GM06990 (cell line): ENCODE measurements around the gene UGT1A4.

Experiments
- DNase-seq: peaks from one replicate; pipeline ENCODE4 v3.0.0-alpha.2; 2011; ENCODE audit not compliant: insufficient read length; ENCODE audit errors: extremely low read depth
- H3K27me3 ChIP-seq: replicated peaks from 2 replicates; pipeline ENCODE4 v1.6.0; 2011; ENCODE audit warnings: low read length; ENCODE audit not compliant: control insufficient read depth, insufficient read depth
- H3K36me3 ChIP-seq: 2 replicates; pipeline ENCODE4 v1.5.1; 2011; ENCODE audit warnings: low read length; ENCODE audit not compliant: control insufficient read depth, insufficient read depth
- H3K4me3 ChIP-seq: replicated peaks from 2 replicates; pipeline ENCODE4 v1.5.1; 2011; ENCODE audit warnings: low read depth, mild to moderate bottlenecking, control low read depth, low read length
- TF ChIP-seq, protein P1 (sequence below): IDR thresholded peaks from 2 replicates; pipeline ENCODE4 v1.5.1; 2011; ENCODE audit warnings: low read length, control low read depth, mild to moderate bottlenecking, inconsistent platforms; ENCODE audit not compliant: insufficient read depth, poor library complexity, severe bottlenecking

UGT1A4 gene

DNA sequence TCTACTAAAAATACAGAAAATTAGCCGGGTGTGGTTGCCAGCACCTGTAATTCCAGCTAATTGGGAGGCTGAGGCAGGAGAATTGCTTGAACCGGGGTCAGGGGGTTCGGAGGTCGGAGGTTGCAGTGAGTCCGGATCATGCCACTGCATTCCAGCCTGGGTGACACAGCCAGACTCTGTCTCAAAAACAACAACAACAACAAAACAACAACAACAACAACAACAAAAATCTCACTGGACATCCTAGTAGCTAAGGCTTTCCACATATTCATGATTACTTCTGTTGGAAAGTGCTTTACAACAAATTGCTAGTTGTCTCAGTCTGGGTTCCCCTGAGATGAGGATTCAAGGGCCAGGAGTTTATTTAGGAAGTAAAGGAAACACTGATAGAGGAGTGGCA lies 55.3 kb downstream of the UGT1A4 start:
- DNase-seq, result no peak
- Histone ChIP-seq H3K4me3 (no peak overlapping the region), H3K27me3 (no peaks in the 10 kb centered on the region), H3K36me3 (no peaks in the 10 kb centered on the region)
- TF ChIP-seq, protein P1, sequence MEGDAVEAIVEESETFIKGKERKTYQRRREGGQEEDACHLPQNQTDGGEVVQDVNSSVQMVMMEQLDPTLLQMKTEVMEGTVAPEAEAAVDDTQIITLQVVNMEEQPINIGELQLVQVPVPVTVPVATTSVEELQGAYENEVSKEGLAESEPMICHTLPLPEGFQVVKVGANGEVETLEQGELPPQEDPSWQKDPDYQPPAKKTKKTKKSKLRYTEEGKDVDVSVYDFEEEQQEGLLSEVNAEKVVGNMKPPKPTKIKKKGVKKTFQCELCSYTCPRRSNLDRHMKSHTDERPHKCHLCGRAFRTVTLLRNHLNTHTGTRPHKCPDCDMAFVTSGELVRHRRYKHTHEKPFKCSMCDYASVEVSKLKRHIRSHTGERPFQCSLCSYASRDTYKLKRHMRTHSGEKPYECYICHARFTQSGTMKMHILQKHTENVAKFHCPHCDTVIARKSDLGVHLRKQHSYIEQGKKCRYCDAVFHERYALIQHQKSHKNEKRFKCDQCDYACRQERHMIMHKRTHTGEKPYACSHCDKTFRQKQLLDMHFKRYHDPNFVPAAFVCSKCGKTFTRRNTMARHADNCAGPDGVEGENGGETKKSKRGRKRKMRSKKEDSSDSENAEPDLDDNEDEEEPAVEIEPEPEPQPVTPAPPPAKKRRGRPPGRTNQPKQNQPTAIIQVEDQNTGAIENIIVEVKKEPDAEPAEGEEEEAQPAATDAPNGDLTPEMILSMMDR, result no peak

DNA sequence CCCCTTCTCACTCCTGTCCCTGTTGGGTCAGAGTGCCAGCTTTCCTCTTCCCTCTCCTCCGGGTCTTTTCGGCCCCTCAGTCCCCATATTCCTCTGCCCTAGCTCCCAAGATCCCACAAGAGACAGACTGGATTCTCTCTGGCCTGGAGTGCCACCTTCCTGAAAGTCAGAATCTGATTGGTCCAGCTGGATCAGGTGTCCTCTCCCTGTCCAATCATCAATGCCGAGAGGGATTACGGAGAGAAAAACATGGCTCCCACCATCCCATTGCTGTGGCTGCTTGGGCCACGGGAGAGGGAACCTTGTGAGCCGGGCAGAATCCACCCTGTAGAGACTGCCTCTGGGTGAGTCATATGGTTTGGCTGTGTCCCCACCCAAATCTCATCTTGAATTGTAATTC lies 56.9 kb downstream of the UGT1A4 start:
- TF ChIP-seq, protein P1, result no peak
- Histone ChIP-seq H3K27me3 (no peaks in the 10 kb centered on the region), H3K36me3 (no peaks in the 10 kb centered on the region), H3K4me3 (no peak overlapping the region)
- DNase-seq, result no peak

DNA sequence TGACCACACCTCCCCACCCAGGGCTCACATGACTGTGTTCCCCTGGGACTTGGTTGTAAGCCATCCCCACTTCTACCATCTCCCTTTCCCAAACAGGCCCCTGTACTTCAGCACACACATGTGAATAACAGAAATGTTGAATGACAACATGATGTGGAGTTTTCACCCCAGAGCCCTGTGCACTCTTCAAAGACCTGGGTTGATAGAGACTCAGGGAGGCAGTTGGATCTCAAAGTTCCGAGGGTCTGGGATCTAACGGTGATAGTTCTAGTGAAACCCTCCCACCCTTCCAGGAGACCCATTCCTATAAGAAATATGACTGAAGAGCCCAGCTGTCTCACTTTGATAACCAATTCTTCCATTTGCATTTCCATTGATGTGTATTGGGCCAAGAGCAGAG lies 59.5 kb downstream of the UGT1A4 start, which contains the start of gene MROH2A:
TSS of gene MROH2A (plus strand) at position 301 of the 400 bp plus-strand sequence. CDS start 1,029 bp downstream, outside the sequence.
- TF ChIP-seq, protein P1, result no peak
- DNase-seq, result no peak

DNA sequence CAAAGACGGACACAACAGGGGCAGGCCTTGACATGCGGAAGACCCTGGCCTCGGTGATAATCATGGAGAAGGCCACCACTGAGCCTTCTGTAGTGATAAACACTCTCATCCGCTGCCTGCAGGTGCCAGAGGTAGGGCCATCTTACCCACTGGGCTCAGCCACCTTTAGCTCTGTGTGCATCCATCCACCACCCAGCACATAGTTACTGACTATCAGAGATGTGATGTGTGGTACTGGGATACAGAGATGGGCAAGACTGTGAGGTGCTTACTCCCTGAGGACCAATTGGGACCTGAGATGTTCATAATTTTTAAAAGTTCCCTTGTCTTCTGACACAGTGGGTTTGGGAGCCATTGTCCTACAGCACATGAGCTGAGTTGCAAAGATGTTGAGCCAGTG lies 61.2 kb downstream of the UGT1A4 start:
- TF ChIP-seq, protein P1, result no peak
- Histone ChIP-seq H3K4me3 (no peak overlapping the region), H3K36me3 (no peaks in the 10 kb centered on the region), H3K27me3 (no peaks in the 10 kb centered on the region)
- no peak for DNase-seq

More for the DNA sequence above, 59.5 kb downstream of the UGT1A4 start, which contains the start of gene MROH2A:
- Histone ChIP-seq H3K4me3 (no peak within 1 kb of the TSS), H3K27me3 (no peaks in the 10 kb centered on the region), H3K36me3 (no peaks in the 10 kb centered on the region)

DNA sequence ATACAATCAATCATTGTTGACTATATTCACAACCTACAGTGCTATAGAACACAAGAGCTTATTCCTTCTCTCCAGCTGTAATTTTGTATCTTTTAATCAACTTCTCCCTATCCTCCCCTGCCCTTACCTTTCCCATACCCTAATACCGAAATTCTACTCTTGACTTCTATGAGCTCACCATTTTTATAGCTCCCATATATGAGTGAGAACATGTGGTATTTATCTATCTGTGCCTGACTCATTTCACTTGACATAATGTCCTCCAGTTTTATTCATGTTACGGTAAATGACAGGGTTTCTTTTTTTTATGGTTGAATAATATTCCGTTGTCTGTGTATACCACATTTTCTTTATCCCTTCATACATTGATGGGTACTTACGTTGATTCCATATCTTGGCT lies 62.2 kb downstream of the UGT1A4 start:
- no peak for DNase-seq
- no peaks in the 10 kb centered on the region for H3K36me3 ChIP-seq
- TF ChIP-seq, protein P1, result no peak
- H3K4me3 ChIP-seq, result no peak overlapping the region
- no peaks in the 10 kb centered on the region for H3K27me3 ChIP-seq

DNA sequence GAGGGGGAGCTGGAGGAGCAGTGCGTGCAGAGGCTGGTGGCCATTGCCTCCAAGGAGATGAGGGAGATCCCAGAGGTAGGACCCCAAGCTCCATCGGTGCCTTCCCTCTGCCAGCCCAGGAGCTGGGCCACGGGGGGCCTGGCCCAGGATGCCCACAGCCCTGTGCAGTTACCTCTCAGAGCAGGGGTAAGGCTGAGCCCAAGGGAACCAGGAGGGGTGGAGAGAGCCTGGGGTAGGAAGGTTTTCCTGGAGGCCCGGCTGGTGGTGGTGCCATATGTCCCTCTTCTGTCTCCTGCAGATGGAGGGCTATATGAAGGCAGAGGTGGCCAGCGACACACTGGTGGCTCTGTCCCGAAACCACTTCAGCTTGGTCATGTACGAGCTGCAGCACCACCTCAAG lies 71.0 kb downstream of the UGT1A4 start:
- Histone ChIP-seq H3K4me3 (no peak overlapping the region), H3K27me3 (no peaks in the 10 kb centered on the region), H3K36me3 (no peaks in the 10 kb centered on the region)
- no peak for DNase-seq
- TF ChIP-seq, protein P1, result no peak
